ENCODE measurements around the gene ATP8A1. TPM values are rescaled to one million over a fixed set of nuclear protein-coding genes. Genes with fewer than 3 reads are reported as not detected.

The ATP8A1 gene
- total RNA-seq, 1 experiment from 2014 or later = 0.19 TPM

DNA sequence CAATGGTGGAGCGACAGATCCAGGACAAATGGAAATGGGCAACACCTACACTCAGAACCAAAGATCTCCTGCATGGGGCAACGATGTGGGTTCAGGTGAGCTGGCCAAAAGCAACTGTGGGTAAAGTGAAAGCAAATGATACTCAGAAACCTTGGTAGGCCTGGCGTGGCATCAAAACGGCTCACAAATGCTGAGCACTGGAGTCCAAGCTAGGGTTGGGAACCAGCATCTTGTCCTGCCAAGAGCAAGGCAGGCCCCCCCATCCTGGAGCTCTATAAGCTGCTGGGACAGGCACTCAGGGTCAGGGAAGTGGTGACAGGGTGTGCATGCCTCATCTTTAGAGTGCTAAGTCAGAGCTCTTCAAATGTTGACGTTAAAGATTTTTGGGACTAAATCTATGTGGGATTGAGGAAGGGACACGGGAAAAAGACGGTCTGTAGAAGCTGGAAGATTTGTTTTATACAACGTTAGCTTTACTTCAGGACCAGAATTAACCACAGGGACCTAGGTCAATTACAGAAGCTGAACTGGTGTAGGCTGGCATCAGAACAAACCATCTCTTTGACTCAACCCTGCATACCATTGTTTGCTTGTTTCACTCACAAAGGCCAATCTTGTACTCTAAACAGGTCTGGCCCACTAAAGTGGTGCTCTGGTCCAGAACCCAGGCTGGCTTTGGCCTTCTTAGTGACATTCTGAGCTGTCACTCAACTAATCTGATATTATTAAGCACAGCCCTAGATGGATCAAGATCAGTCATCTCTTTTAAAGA lies 10.7 kb downstream of the ATP8A1 start:
- no peaks in the 10 kb centered on the region for H3K9me3 Mint-ChIP-seq (ENCODE audit: unreplicated experiment)
- ChIA-PET POLR2A (interaction anchor here (1.5 kb wide), 1 partner anchor 11 kb away, joined by 5 read pairs; the partner anchor contains the start of gene ATP8A1), CTCF (interaction anchor here (1.6 kb wide), 1 partner anchor 10 kb away, joined by 8 read pairs; no protein-coding TSS in a partner anchor)
- no TSS peak for BruUV-seq (replicated peaks)
- TF ChIP-seq, protein P1, sequence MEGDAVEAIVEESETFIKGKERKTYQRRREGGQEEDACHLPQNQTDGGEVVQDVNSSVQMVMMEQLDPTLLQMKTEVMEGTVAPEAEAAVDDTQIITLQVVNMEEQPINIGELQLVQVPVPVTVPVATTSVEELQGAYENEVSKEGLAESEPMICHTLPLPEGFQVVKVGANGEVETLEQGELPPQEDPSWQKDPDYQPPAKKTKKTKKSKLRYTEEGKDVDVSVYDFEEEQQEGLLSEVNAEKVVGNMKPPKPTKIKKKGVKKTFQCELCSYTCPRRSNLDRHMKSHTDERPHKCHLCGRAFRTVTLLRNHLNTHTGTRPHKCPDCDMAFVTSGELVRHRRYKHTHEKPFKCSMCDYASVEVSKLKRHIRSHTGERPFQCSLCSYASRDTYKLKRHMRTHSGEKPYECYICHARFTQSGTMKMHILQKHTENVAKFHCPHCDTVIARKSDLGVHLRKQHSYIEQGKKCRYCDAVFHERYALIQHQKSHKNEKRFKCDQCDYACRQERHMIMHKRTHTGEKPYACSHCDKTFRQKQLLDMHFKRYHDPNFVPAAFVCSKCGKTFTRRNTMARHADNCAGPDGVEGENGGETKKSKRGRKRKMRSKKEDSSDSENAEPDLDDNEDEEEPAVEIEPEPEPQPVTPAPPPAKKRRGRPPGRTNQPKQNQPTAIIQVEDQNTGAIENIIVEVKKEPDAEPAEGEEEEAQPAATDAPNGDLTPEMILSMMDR (IDR thresholded peaks at IDR 0.05; ENCODE audit: unreplicated experiment) = no peak
- H3K4me3 Mint-ChIP-seq (ENCODE audit: unreplicated experiment) = no peak overlapping the region
- H3K4me1 Mint-ChIP-seq (ENCODE audit: insufficient read depth, unreplicated experiment) = peaks cover 3% of the 10 kb centered on the region
- intact Hi-C loops (cut with micrococcal nuclease) = no loop called here
- no peaks in the 10 kb centered on the region for H3K27me3 Mint-ChIP-seq (ENCODE audit: insufficient read depth, unreplicated experiment)
- peaks cover 4% of the 10 kb centered on the region for H3K36me3 Mint-ChIP-seq (ENCODE audit: insufficient read depth, unreplicated experiment)
- DNase-seq (ENCODE audit: unreplicated experiment) = no peak
- H3K27ac Mint-ChIP-seq (ENCODE audit: low read depth, unreplicated experiment) = no peak overlapping the region

DNA sequence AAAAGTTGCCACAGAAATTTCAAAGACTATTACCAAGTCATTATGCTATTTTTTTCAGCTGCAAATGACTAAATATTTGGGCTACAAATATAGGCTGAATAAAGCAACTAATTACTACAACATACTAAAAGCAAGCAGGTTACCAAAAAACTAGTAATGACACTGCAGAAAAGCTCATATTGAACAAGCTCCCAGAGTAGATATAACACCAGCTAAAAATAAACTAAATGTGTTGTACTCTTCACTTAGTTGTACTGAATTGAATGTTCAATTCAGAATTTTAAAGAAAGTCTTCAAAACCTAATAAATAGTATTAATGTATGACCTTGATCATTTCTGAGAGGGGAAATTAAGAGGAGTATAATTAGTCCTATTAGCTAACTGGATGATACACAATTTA lies 12.0 kb downstream of the ATP8A1 start:
- intact Hi-C loops (cut with micrococcal nuclease) = no loop called here
- Mint-ChIP-seq H3K27me3 (ENCODE audit: insufficient read depth, unreplicated experiment) (no peaks in the 10 kb centered on the region), H3K27ac (ENCODE audit: low read depth, unreplicated experiment) (no peak overlapping the region), H3K4me3 (ENCODE audit: unreplicated experiment) (no peak overlapping the region), H3K4me1 (ENCODE audit: insufficient read depth, unreplicated experiment) (peaks cover 7% of the 10 kb centered on the region), H3K36me3 (ENCODE audit: insufficient read depth, unreplicated experiment) (peaks cover 8% of the 10 kb centered on the region), H3K9me3 (ENCODE audit: unreplicated experiment) (no peaks in the 10 kb centered on the region)
- no peak for DNase-seq (ENCODE audit: unreplicated experiment)
- ChIA-PET POLR2A (interaction anchor here (0.6 to 1.5 kb wide), 2 partner anchors 13 to 215 kb away, joined by 4 to 5 read pairs; partner anchors contain the start of gene ATP8A1), CTCF (interaction anchor here (0.7 to 1.6 kb wide), 3 partner anchors 9 to 44 kb away, joined by 3 to 8 read pairs (median 4); no protein-coding TSS in a partner anchor)
- TF ChIP-seq, protein P1 (IDR thresholded peaks at IDR 0.05; ENCODE audit: unreplicated experiment) = no peak
- no TSS peak for BruUV-seq (replicated peaks)

DNA sequence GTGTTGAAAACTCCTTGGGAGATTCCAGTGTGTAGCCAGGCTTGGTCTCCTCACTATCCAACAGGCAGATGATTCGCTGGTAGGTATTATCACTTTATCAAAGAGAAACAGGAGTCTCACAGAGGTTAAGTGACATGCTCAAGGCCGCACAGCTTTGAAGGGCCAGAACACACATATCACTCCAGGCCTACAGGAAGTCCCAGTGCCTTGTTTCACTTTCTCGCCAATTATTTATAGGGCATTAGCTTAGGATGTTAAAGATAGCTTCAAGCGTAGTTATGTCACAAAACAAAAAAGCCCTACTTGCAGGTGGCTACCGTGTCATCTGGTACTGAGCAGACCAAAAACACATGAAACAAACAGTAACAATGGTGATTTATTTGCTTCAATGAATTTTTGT lies 13.2 kb downstream of the ATP8A1 start:
- DNase-seq (ENCODE audit: unreplicated experiment) = no peak
- TF ChIP-seq, protein P1 (IDR thresholded peaks at IDR 0.05; ENCODE audit: unreplicated experiment) = no peak
- ChIA-PET POLR2A (no interaction called here), CTCF (no interaction called here)
- Mint-ChIP-seq H3K4me1 (ENCODE audit: insufficient read depth, unreplicated experiment) (peaks cover 7% of the 10 kb centered on the region), H3K36me3 (ENCODE audit: insufficient read depth, unreplicated experiment) (peaks cover 8% of the 10 kb centered on the region), H3K27me3 (ENCODE audit: insufficient read depth, unreplicated experiment) (no peaks in the 10 kb centered on the region), H3K27ac (ENCODE audit: low read depth, unreplicated experiment) (no peak overlapping the region), H3K4me3 (ENCODE audit: unreplicated experiment) (no peak overlapping the region), H3K9me3 (ENCODE audit: unreplicated experiment) (no peaks in the 10 kb centered on the region)
- intact Hi-C loops (cut with micrococcal nuclease) = no loop called here
- no TSS peak for BruUV-seq (replicated peaks)

DNA sequence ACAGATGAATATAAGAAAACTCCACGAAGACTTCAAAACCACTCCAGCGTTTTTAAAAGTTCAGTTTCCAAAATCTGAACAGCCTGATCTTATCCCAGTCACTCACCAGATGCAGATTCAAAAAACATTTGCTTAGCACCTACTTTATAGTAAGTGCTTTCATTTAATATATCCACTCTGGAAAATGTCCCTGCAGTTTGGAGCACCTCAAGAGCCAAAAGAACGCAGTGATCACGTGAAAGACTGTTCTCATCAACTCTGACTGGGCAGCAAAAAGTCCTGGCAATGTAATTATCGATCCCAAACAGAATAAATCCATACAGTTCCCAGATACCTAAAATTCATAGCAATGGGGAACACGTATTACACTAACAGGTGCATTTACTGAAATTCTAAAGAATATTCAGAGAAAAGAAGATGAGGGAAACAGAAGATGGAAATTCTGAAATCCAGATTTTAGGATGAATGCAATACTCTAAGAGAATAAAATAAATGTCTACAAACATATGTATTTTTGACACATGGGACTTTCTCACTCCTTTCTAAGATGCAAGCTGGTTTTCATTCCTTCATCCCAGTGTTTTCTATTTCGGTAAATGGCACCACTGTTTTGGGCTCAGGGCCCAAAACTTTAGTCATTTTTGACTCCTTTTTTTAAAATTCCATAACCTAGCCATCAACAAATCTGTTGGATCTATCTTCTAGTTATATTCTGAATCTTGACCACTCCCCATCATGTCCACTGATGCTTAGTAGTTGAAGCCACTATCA lies 13.9 kb downstream of the ATP8A1 start:
- DNase-seq (ENCODE audit: unreplicated experiment) = no peak
- ChIA-PET CTCF (no interaction called here), POLR2A (interaction anchor here (0.6 kb wide), 1 partner anchor 23 kb away, joined by 3 read pairs; no protein-coding TSS in a partner anchor)
- intact Hi-C loops (cut with micrococcal nuclease) = no loop called here
- no TSS peak for BruUV-seq (replicated peaks)
- Mint-ChIP-seq H3K4me1 (ENCODE audit: insufficient read depth, unreplicated experiment) (peaks cover 7% of the 10 kb centered on the region), H3K27ac (ENCODE audit: low read depth, unreplicated experiment) (no peak overlapping the region), H3K9me3 (ENCODE audit: unreplicated experiment) (no peaks in the 10 kb centered on the region), H3K4me3 (ENCODE audit: unreplicated experiment) (no peak overlapping the region), H3K27me3 (ENCODE audit: insufficient read depth, unreplicated experiment) (no peaks in the 10 kb centered on the region), H3K36me3 (ENCODE audit: insufficient read depth, unreplicated experiment) (peaks cover 8% of the 10 kb centered on the region)
- TF ChIP-seq, protein P1 (IDR thresholded peaks at IDR 0.05; ENCODE audit: unreplicated experiment) = no peak

Measured in MCF 10A (cell line).